ENCODE results near the gene GMDS. TPM values are rescaled to one million over a fixed set of nuclear protein-coding genes. Genes with fewer than 3 reads are reported as not detected.

Gene GMDS
- total RNA-seq (10 to 100 TPM; 18.2 to 20.5 TPM), total RNA-seq (10.2 to 11.7 reads per million in 2 donors)

GRCh38 chr6:2245103-2245876 is at the start of gene GMDS:
TSS of gene GMDS (minus strand) at chr6:2245605.
- DNase-seq (peak; percentile 68 to 86 (median 81)), ATAC-seq (peak; percentile 95)
- no peaks in the 10 kb centered on the region for H3K27me3 Mint-ChIP-seq
- peaks cover 40% of the 10 kb centered on the region for H3K4me1 Mint-ChIP-seq
- peak within 1 kb of the TSS; percentile 94 for H3K27ac Mint-ChIP-seq
- no peaks in the 10 kb centered on the region for H3K9me3 ChIP-seq (ENCODE audit: control insufficient read depth, low read length, poor library complexity, severe bottlenecking)
- peaks cover 5% of the 10 kb centered on the region for H3K36me3 Mint-ChIP-seq (ENCODE audit: low read depth)
- peak within 1 kb of the TSS; percentile 89 for H3K4me3 Mint-ChIP-seq

DNA sequence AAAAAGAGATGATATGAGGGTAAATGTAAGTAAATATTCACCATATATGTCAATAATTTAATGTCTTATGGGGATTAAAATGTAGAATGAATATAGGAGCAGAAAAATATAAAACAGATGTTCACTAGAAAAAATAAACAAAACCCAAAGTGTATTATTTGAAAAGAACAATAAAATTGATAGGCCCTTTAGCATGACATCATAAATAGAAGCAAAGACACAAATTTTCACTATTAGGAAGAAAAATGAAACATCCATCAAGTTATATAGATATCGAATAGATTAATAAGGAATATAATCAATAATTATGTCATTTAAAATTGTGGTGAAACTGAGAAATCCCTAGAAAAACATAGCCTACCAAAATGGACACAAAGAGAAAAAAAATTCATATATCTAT is 40.1 kb upstream of the GMDS start:
- Mint-ChIP-seq H3K27me3 (no peaks in the 10 kb centered on the region), H3K27ac (no peak overlapping the region), H3K36me3 (ENCODE audit: low read depth) (peaks cover 10% of the 10 kb centered on the region), H3K4me3 (no peak overlapping the region), H3K4me1 (no peaks in the 10 kb centered on the region)
- ATAC-seq (no peak), DNase-seq (no peak)
- H3K9me3 ChIP-seq (ENCODE audit: control insufficient read depth, low read length, poor library complexity, severe bottlenecking): peaks cover 6% of the 10 kb centered on the region

- H3K4me1 Mint-ChIP-seq: peaks cover 2% of the 10 kb centered on the region
- no peak for DNase-seq
- no peak overlapping the region for H3K27ac Mint-ChIP-seq
- H3K36me3 Mint-ChIP-seq (ENCODE audit: low read depth): peaks cover 15% of the 10 kb centered on the region
- ATAC-seq: no peak
- H3K4me3 Mint-ChIP-seq: no peak overlapping the region
- peaks cover 3% of the 10 kb centered on the region for H3K9me3 ChIP-seq (ENCODE audit: control insufficient read depth, low read length, poor library complexity, severe bottlenecking)
- no peaks in the 10 kb centered on the region for H3K27me3 Mint-ChIP-seq
Measured at GRCh38 chr6:2275892-2276242, 30.5 kb upstream of the GMDS start.

DNA sequence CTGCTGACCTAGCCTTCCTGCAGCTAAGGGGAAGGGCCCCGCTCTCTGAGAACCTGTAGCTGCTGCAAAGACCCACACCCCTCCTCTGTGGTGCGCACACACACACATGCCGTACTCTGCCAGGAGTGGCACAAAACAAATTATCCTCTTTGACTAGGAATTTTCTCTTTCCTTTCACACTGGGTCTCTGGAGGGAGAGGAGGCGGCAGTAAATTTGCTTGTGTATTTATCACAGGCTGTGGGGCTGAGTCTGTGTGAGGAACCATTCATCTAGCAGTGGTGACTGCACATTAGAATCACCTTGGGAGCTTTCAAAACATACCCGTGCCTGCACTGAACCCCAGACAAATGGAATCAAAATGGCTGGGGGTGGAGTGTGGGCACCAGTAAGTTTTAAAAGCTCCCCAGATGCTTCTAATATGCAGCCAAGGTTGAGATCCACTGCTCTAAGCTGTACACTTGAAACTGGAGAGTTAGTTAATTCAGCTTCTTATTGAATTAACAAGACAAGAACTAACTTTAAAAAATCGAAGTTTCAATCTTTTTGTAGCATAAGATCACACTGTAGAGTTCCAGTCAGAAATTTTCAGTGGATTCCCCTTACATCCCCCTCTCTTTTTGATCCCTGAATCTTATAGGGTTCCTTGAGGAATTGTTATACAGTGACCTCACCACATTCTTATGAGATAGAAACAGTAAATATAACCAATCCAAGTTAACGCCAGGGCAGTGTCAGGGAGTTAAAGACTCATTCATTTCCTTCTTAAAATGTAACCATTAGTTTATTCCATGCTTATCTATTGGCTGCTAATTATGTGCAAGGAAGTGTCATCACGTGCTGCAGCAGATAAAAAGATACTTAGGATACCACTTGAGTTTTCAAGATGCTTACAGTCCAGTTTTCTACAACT is 29.8 kb upstream of the GMDS start:
- ATAC-seq (no peak), DNase-seq (no peak)
- no peak overlapping the region for H3K4me3 Mint-ChIP-seq
- no peak overlapping the region for H3K27ac Mint-ChIP-seq
- peaks cover 17% of the 10 kb centered on the region for H3K36me3 Mint-ChIP-seq (ENCODE audit: low read depth)
- peaks cover 3% of the 10 kb centered on the region for H3K9me3 ChIP-seq (ENCODE audit: control insufficient read depth, low read length, poor library complexity, severe bottlenecking)
- H3K27me3 Mint-ChIP-seq: no peaks in the 10 kb centered on the region
- H3K4me1 Mint-ChIP-seq: peaks cover 2% of the 10 kb centered on the region

DNA sequence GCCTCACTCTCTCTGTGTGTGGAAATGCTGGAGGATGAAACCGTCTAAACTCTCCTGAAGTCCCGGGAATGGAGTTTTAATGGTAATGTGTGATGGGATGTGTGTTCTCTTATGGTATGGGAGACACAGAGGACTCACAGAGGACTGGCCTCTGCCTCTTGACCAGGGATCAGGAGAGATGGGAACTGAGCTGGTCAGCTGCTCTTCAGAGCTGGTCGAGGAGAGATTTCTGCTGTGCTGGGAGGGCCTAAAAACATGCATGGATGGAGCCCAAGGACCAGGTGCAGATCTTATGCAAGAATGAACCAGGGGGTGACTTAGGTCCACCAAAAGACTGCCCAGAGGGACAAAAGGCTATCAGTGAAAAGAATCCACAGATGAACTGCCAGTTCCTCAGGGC is 27.3 kb upstream of the GMDS start:
- no peak for ATAC-seq
- Mint-ChIP-seq H3K4me3 (no peak overlapping the region), H3K27ac (no peak overlapping the region), H3K27me3 (no peaks in the 10 kb centered on the region), H3K36me3 (ENCODE audit: low read depth) (peaks cover 14% of the 10 kb centered on the region), H3K4me1 (peaks cover 2% of the 10 kb centered on the region)
- H3K9me3 ChIP-seq (ENCODE audit: control insufficient read depth, low read length, poor library complexity, severe bottlenecking): no peaks in the 10 kb centered on the region
- no peak for DNase-seq

DNA sequence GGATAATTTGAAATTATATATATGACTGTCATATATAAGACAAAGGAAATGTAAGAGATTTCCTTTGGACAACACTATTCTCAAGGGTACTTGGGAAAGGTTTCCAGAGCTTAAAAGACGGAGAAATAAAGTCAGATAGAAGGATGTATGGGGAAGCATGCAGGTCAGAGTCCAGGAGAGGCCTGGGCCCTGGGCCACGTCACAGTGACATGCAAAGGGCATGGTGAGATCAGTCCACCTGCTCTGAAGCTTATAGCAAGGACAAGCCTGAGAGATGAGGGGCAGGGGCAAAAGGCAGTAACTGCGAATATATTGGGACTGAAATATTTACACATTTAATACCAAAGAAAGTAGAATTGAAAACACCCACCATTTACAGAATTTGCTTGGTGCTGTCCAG is 24.6 kb upstream of the GMDS start:
- Mint-ChIP-seq H3K36me3 (ENCODE audit: low read depth) (peaks cover 18% of the 10 kb centered on the region), H3K4me3 (no peak overlapping the region), H3K27ac (no peak overlapping the region), H3K4me1 (peaks cover 5% of the 10 kb centered on the region), H3K27me3 (no peaks in the 10 kb centered on the region)
- no peak for ATAC-seq
- no peaks in the 10 kb centered on the region for H3K9me3 ChIP-seq (ENCODE audit: control insufficient read depth, low read length, poor library complexity, severe bottlenecking)
- DNase-seq: no peak

DNA sequence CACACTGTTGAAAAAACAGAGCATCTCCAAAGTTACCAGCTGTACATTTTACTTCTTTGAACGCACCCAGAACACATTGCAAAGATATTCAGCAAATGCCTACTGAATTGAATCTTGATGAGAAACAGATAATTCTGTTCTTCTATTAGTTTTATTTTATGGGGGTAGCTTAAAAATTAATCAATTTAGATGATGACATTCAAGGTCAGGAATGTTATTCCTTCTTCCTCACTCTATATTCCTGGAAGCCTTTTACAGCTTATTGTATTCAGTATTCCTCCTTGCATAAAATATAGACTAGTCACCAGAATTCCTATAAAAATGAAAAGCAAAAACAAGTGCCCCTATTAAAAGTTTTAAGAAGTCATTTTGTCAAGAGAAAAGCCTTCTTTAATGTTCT is 21.4 kb upstream of the GMDS start:
- H3K36me3 Mint-ChIP-seq (ENCODE audit: low read depth): peaks cover 9% of the 10 kb centered on the region

DNA sequence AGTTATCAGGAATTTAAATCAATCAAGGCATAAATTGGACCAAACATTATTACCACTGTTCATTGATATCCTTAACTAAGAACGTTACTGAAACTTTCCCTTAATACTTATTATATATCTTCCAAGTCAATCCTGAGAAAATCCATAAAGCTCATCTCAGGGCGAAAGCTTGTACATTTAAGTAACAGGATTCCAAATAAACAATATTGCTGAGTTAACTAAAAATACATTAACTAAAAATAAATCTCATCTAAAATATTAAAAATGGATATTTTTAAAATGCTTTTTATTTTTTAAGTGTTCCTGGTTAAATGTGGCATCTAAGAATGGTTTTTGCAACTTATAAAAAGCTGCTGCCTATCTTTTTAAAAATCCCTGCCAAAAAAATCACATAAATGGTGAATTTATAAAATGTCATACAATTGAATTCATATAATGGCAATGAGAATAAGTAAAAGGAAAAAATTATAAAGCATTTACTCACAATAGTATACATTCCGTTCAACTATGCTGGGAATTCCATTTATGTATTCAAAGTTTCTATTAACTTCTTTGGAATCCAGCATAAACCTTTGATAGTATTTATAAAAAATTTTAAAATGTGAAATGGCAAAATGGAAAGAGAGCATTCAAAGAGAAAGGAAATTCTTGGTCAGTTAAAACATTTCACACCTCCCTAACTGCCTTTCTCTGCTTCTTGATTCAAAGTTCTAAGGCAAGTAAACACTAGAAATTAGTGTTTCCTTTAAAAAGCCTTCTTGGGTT is 20.8 kb upstream of the GMDS start:
- Mint-ChIP-seq H3K27me3 (no peaks in the 10 kb centered on the region), H3K36me3 (ENCODE audit: low read depth) (peaks cover 9% of the 10 kb centered on the region), H3K4me3 (no peak overlapping the region), H3K4me1 (peaks cover 6% of the 10 kb centered on the region), H3K27ac (no peak overlapping the region)
- ATAC-seq: no peak
- H3K9me3 ChIP-seq (ENCODE audit: control insufficient read depth, low read length, poor library complexity, severe bottlenecking): no peaks in the 10 kb centered on the region
- no peak for DNase-seq

More for the DNA sequence above, 21.4 kb upstream of the GMDS start:
- DNase-seq (no peak), ATAC-seq (no peak)
- no peaks in the 10 kb centered on the region for H3K27me3 Mint-ChIP-seq
- no peak overlapping the region for H3K4me3 Mint-ChIP-seq
- H3K9me3 ChIP-seq (ENCODE audit: control insufficient read depth, low read length, poor library complexity, severe bottlenecking): no peaks in the 10 kb centered on the region
- H3K27ac Mint-ChIP-seq: no peak overlapping the region
- H3K4me1 Mint-ChIP-seq: peaks cover 4% of the 10 kb centered on the region

GRCh38 chr6:2264932-2265331 is 19.5 kb upstream of the GMDS start:
- no peak overlapping the region for H3K27ac Mint-ChIP-seq
- H3K36me3 Mint-ChIP-seq (ENCODE audit: low read depth): peaks cover 5% of the 10 kb centered on the region
- no peak for DNase-seq
- no peaks in the 10 kb centered on the region for H3K27me3 Mint-ChIP-seq
- H3K4me3 Mint-ChIP-seq: no peak overlapping the region
- H3K4me1 Mint-ChIP-seq: peaks cover 8% of the 10 kb centered on the region
- ATAC-seq: no peak
- no peaks in the 10 kb centered on the region for H3K9me3 ChIP-seq (ENCODE audit: control insufficient read depth, low read length, poor library complexity, severe bottlenecking)

DNA sequence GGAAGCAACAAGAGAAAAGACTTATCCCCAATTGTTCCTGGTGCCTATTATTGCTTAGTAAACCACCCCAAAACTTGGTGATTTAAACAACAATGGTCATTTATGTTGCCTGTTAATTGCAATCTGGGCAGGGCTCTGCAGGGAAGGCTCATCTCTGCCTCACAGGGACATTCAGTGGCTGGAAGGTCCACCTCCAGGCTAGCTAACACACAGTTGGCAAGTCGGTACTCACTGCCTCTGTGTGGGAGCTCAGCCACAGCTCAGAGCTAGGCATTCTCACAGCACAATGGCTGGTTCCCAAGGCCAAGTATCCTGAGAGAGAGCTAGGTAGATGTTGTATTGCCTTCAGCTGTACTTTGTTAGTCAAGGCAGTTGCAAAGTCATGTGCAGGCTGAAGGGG is 18.5 kb upstream of the GMDS start:
- ATAC-seq (no peak), DNase-seq (no peak)
- H3K36me3 Mint-ChIP-seq (ENCODE audit: low read depth): peaks cover 9% of the 10 kb centered on the region
- no peaks in the 10 kb centered on the region for H3K27me3 Mint-ChIP-seq
- no peak overlapping the region for H3K4me3 Mint-ChIP-seq
- H3K4me1 Mint-ChIP-seq: peaks cover 11% of the 10 kb centered on the region
- no peak overlapping the region for H3K27ac Mint-ChIP-seq
- H3K9me3 ChIP-seq (ENCODE audit: control insufficient read depth, low read length, poor library complexity, severe bottlenecking): no peaks in the 10 kb centered on the region

DNA sequence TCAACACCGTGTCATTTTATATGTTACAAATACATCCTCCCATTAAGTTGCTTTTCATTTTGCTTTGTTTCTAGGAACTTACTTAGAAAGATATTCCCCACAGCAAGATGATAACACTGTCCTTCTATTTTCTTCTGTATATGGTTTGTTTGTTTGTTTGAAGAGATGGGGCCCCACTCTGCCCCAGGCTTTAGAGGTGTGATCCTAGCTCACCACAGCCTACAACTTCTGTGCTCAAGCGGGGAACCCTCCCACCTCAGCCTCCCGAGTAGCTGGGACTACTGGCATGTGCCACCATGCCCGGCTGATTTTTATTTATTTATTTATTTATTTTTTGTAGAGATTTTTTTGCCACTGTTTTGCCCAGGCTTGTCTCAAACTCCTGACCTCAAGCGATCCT is 14.2 kb upstream of the GMDS start:
- no peak overlapping the region for H3K4me3 Mint-ChIP-seq

DNA sequence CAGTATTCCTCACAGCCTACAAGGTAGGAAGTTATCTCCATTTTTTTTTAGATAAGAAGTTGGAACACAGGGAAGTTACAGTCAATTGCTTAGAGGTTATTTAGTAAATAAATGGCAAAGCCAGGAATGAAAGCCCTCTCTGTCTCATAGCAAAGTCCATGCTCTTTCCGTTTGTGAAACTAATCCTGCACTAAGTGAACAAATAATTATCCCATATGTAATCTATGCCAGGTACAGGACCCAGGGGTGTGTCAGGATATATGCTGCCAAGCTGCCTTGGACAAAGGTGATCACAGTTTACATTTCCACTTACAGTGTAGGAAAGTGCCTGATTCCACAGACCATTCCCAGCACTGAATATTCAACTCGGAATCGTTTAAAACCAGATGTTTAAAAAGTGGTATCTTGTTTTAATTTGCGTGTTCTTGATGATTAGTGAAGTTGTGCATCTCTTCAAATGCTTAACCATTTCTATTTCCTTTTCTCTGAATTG is 13.6 kb upstream of the GMDS start:
- peaks cover 11% of the 10 kb centered on the region for H3K4me1 Mint-ChIP-seq
- H3K27ac Mint-ChIP-seq: no peak overlapping the region
- no peaks in the 10 kb centered on the region for H3K27me3 Mint-ChIP-seq
- no peak overlapping the region for H3K4me3 Mint-ChIP-seq
- H3K9me3 ChIP-seq (ENCODE audit: control insufficient read depth, low read length, poor library complexity, severe bottlenecking): no peaks in the 10 kb centered on the region
- ATAC-seq (no peak), DNase-seq (no peak)
- peaks cover 12% of the 10 kb centered on the region for H3K36me3 Mint-ChIP-seq (ENCODE audit: low read depth)

More for the DNA sequence above, 14.2 kb upstream of the GMDS start:
- ATAC-seq (no peak), DNase-seq (no peak)
- peaks cover 11% of the 10 kb centered on the region for H3K4me1 Mint-ChIP-seq
- no peaks in the 10 kb centered on the region for H3K27me3 Mint-ChIP-seq
- H3K27ac Mint-ChIP-seq: no peak overlapping the region
- peaks cover 12% of the 10 kb centered on the region for H3K36me3 Mint-ChIP-seq (ENCODE audit: low read depth)
- no peaks in the 10 kb centered on the region for H3K9me3 ChIP-seq (ENCODE audit: control insufficient read depth, low read length, poor library complexity, severe bottlenecking)

DNA sequence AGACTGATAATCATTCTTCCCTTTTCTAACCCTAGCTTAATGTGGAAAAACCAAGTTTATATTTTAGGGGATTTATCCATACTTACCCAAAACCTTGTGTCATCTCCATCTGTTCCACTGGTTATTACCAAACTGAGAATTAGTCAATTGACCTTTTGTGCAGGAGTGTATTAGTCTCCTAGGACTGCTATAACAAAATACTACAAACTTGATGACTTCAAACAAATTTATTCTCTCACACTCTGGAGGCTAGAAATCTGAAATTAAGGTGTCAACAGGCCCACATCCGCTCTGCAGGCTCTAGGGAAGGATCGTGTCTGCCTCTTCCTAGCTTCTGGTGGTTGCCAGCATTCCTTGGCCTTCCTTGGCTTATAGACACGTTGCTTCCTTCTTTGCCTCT is 12.7 kb upstream of the GMDS start:
- no peaks in the 10 kb centered on the region for H3K27me3 Mint-ChIP-seq
- no peak overlapping the region for H3K4me3 Mint-ChIP-seq
- ATAC-seq (no peak), DNase-seq (no peak)
- H3K4me1 Mint-ChIP-seq: peaks cover 11% of the 10 kb centered on the region
- no peaks in the 10 kb centered on the region for H3K9me3 ChIP-seq (ENCODE audit: control insufficient read depth, low read length, poor library complexity, severe bottlenecking)
- H3K36me3 Mint-ChIP-seq (ENCODE audit: low read depth): peaks cover 14% of the 10 kb centered on the region
- no peak overlapping the region for H3K27ac Mint-ChIP-seq
